ENCODE measurements around the gene IL1RAPL2.

- TF ChIP-seq TAF1 (IDR thresholded peaks at IDR 0.05; ENCODE audit: low read depth), result no peak
- no peak for TF ChIP-seq REST (IDR thresholded peaks at IDR 0.05; ENCODE audit: low read depth)
- no peak for TF ChIP-seq FOXM1 (IDR thresholded peaks at IDR 0.05; ENCODE audit: borderline replicate concordance, low read depth)
- TF ChIP-seq TCF12 (IDR thresholded peaks at IDR 0.05; ENCODE audit: low read depth), result no peak
- no peak for TF ChIP-seq RAD21 (IDR thresholded peaks at IDR 0.05; ENCODE audit: low read depth)
- TF ChIP-seq MAX (IDR thresholded peaks at IDR 0.05), result no peak
- no peak for TF ChIP-seq CREB1 (IDR thresholded peaks at IDR 0.05; ENCODE audit: low read depth)
- TF ChIP-seq TEAD4 (IDR thresholded peaks at IDR 0.05), result no peak
These were observed 1209.7 kb downstream of the IL1RAPL2 start for GRCh38 chrX:105775679-105776078.
